Activated naive CD4-positive, alpha-beta T cell (primary cell): ENCODE results near the gene TRAK1.

Source experiments
- DNase-seq, 4 experiments: peaks; one replicate each; lab custom pipeline; 2025; lab: John Stamatoyannopoulos, UW

The TRAK1 gene

DNA sequence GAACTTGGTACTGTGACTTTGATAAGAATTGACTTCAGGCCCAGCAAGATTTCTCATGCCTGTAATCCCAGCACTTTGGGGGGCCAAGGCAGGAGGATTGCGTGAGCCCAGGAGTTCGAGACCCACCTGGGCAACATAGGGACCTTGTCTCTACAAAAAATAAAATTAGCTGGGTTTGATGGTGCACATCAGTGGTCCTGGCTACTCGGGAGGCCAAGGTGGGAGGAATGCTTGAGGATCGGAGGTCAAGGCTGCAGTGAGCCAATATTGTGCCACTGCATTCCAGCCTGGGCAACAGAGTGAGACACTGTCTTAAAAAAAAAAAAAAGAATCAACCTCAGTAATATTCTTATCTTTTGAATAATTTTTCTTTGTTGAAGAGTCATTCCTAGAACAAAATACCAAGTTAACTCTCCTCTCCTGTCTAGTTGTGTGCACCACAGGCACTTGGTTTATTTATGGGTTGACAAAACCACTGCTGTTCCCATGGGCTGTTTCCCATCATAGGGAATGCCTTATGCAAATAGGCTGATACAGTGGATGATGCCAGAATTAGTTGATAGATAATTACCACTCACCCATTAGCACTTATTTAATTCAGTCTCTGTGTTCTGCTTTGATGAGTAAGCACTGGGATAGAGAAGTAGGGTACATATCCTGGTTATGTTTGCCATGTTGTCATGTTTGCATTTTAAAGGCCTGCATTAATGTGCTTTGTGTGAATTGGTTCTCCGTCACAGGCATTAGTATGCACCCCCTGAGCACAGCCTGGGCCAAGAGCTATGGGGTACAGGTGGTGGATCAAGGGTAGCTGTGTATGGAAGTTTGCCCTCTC lies 32.9 kb downstream of the TRAK1 start:
- DNase-seq, result no peak

DNA sequence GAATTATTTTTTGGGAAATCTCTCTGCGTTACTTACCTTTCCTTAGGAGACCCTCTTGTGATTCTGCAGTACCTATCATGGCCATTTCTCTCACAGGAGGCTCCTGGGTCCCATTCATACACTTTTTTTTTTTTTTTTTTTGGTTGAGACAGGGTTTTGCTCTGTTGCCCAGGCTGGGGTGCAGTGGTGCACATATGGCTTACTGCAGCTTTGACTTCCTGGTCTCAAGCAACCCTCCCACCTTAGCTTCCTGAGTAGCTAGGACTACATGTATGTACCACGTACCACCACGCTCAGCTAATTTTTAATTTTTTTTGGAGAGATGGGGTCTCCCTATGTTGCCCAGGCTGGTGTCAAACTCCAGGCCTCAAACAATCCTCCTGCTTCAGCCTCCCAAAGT lies 36.1 kb downstream of the TRAK1 start:
- DNase-seq, result no peak

GRCh38 chr3:42128526-42128925 lies 37.4 kb downstream of the TRAK1 start:
- DNase-seq, result no peak

- no peak for DNase-seq
Measured at GRCh38 chr3:42129014-42129953, 38.1 kb downstream of the TRAK1 start.

DNA sequence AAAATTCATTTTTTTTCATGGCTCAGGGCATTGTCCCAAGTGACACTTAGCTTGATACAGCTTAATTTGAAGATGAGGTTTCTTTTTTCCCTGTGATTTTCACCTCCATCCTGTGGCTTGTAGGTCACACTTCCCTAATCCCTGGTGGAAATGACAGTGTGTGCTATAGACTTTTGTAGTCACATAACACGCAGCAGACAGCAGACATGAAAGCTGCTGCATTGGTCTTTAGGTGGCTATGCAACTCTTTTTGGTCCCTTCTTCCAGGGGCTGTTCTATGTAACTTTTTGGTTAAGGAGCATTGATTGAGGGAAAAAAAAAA lies 38.8 kb downstream of the TRAK1 start:
- no peak for DNase-seq

DNA sequence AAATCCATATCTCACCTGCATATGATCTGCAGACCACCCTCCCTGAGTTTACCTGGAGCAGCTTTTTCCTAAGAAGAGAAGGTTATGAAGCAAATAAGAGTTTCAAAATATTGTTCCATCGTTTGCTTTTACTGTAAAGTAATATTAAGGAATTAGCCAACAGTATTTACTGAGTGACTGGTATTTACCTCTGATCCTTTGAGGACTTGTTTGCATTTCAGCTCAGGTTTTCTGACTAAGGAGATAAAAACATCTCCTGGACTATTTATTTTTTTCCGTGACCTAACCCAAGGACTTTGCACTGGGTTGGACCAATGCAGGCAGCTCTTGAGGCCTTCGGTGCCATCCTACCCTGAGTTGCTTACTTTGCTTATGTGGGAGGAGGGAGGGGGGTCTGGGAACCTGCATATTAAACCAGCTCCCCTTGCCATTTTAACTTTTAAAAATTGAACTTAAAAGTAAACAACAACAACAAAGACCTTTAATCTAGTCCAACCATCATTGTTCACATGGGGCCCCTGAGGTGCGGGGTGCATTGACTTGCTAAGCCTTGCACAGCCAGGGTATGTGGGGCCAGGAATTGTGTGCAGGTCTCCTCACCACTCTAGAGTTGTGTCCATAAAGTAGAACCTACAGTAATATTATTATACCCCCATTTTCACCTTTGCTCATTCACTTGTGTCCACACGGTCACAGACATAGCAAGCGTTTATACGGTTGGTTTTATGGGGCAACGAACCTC lies 39.3 kb downstream of the TRAK1 start:
- no peak for DNase-seq

DNA sequence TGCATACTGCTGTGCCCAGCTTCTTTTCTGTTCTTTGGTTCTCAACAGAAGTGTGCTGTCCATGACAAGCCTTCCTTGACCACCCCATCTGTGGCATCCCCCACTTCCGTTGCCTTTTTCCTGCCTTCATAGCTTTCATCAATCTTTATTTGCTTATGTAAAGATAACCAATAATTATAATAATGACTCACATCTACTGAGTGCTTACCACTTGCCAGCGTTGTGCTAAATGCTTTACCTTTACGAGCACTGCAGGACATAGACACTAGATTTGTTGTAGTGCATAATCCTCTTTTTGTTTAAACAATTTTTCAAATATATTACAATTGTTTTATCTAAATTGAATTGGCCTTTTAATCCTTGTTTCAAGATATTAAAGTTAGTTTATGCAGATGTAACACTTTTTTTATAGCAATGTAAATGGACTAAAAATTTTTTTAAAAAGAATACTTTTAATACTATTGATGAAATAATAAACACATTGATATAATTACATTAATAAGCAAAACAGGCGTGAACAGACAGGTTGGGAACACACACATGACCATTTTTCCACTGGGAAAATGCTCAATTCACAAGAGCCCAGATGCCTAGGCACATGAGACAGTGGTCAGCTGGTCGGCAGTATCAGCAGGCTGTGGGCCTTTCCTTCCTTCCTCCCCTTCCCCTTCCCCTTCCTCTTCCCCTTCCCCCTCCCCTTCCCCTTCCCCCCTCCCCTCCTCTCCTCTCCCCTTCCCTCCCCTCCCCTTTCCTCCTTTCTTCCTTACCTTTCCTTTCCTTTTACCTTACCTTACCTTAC lies 42.5 kb downstream of the TRAK1 start:
- no peak for DNase-seq

- DNase-seq, result no peak
Measured at GRCh38 chr3:42134867-42135464, 43.8 kb downstream of the TRAK1 start.

DNA sequence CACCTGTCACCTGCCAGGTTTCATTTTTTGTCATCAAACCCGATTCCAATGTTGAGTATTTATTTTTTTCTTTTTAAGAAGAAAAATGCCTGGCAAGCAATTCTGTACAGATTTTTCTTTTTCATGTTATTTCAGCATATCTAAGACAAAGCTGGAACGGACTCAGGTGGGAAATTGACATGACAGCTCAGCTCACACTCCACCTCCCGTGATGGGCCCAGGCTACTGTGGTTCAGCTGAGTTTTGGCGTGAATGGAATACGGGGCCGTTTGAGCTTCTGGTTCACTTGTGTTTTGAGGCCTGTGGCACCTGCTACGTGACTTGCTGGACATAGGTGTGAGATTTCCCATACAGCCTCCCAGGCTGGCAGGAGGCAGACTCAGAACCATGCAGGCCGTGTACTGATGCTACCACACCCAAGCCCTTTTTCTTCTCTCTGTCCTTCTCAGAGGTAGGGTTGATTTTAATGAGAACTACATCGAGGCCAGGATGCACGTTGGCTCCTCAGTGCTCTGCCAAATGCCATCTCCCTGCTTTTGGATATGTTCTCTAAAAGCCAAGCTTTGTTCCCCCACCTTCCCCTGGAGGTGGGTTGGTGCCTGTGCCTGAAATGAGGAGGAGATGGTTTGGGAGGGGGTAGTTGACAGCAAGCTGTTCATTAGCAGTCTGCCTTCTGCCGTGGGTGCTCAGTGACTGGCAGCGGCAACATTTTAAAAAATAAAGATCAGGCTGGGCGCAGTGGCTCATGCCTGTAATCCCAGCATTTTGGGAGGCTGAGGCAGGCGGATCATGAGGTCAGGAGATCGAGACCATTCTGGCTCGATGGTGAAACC lies 48.7 kb downstream of the TRAK1 start:
- DNase-seq, result no peak

GRCh38 chr3:42140665-42141203 lies 49.6 kb downstream of the TRAK1 start:
- no peak for DNase-seq

GRCh38 chr3:42143440-42143839 lies 52.3 kb downstream of the TRAK1 start:
- no peak for DNase-seq

- no peak for DNase-seq
Measured at GRCh38 chr3:42144209-42144608, 53.1 kb downstream of the TRAK1 start.

GRCh38 chr3:42148086-42148848 lies 57.1 kb downstream of the TRAK1 start:
- no peak for DNase-seq

DNA sequence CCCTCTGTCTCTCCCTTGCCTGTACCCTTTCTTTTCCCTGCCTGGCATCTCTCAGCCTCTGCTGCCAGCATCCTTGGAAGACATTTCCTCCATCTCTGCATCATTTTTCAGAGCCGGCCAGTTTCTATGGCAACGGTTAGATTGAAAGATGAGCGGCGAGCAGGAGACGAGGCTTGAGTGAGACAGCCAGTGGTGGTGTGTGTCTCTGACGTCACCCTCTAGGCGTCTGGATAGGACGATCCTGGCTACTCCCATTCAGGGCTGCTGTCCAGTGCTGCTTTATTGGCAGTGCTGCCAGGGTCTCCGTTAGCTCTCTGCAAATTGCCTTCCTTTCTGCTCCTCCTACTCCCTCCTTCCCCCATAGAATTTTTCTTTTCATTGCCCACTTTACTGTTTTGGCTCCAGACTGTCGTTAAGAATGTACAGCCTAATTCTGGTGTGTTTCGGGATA lies 57.9 kb downstream of the TRAK1 start:
- DNase-seq, result no peak

DNA sequence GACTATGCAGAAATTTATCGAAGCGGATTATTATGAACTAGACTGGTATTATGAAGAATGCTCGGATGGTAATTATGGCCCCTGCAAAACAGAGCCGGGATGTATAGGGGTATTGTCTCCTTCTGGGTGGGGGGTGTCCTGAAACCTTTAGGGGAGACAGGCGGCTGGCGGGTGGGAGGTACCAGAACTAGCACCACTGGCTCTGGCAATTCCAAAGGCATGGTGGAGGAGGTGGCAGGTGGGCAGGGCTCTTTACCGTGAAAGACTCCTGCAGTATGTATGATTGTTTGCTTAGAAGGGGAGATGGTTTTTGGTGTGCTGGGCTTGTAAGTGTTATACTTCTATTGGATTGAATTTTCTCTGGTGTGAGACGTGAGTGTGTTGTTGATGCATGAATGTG lies 58.4 kb downstream of the TRAK1 start:
- DNase-seq, result no peak

- no peak for DNase-seq
Measured at GRCh38 chr3:42149975-42150374, 58.8 kb downstream of the TRAK1 start.

GRCh38 chr3:42151596-42152168 lies 60.5 kb downstream of the TRAK1 start:
- no peak for DNase-seq

- no peak for DNase-seq
Measured at GRCh38 chr3:42152193-42152592, 61.0 kb downstream of the TRAK1 start.

DNA sequence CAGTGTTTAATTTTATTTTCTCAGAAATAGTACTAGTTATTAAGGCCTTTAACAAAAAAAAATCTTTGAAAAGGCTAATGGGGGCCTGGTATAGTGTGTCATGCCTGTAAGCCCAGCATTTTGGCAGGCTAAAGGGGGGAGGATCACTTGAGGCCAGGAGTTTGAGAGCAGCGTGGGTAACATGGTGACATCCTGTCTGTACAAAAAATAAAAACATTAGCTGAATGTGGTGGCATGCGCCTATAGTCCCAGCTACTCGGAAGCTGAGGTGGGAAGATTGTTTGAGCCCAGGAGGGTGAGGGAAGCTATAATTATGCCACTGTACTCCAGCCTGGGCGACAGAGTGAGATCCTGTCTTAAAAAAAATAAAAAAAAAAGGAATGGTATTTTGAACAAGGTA lies 61.9 kb downstream of the TRAK1 start:
- DNase-seq, result no peak
